ENCODE results near the gene NTN1. TPM values are rescaled to one million over a fixed set of nuclear protein-coding genes. Genes with fewer than 3 reads are reported as not detected.

The NTN1 gene
- total RNA-seq, 3 donors from 2014 or later (not counting 1 experiment from before 2014, with no cell fraction given) = 0.12 to 0.15 (median 0.14) TPM

- no peak overlapping the region for H3K27ac Mint-ChIP-seq
- H3K27me3 ChIP-seq (ENCODE audit: control insufficient read depth, insufficient read depth, low read length) = peaks cover 26% of the 10 kb centered on the region
- H3K4me1 ChIP-seq (ENCODE audit: control insufficient read depth, insufficient read depth, low read length) = peaks cover 15% of the 10 kb centered on the region
- H3K27ac ChIP-seq (ENCODE audit: low read length) = no peak overlapping the region
- no peak overlapping the region for H3K4me3 ChIP-seq (ENCODE audit: low read length)
- TF ChIP-seq CTCF (IDR thresholded peaks at IDR 0.05) = no peak
- WGBS (ENCODE audit: insufficient coverage) = 93% methylated on average over 2 of the region's 2 CpGs
- H3K36me3 Mint-ChIP-seq = no peaks in the 10 kb centered on the region
- no peaks in the 10 kb centered on the region for H3K9me3 Mint-ChIP-seq
- peaks cover 10 to 15% of the 10 kb centered on the region in 2 donors for H3K4me1 Mint-ChIP-seq
- H3K4me3 Mint-ChIP-seq = no peak overlapping the region
- intact Hi-C loops (cut with micrococcal nuclease) = loop anchor here (10.0 kb wide), 1 partner anchor 222 kb away; no protein-coding TSS in a partner anchor
- H3K27me3 Mint-ChIP-seq (ENCODE audit: low read depth in 2 of 2) = peaks cover 62 to 79% of the 10 kb centered on the region in 2 donors
- no peak for DNase-seq
- no peak for ATAC-seq
- no peaks in the 10 kb centered on the region for H3K9me3 ChIP-seq (ENCODE audit: control insufficient read depth, insufficient read depth, low read length)
- H3K36me3 ChIP-seq (ENCODE audit: control insufficient read depth, insufficient read depth, low read length) = no peaks in the 10 kb centered on the region
Measured at GRCh38 chr17:9007052-9007714, 14.1 kb upstream of the NTN1 start.

GRCh38 chr17:9009096-9009495 lies 12.2 kb upstream of the NTN1 start:
- 90% methylated on average over 4 of the region's 4 CpGs for WGBS (ENCODE audit: insufficient coverage)
- Histone ChIP-seq H3K27me3 (ENCODE audit: control insufficient read depth, insufficient read depth, low read length) (peaks cover 17% of the 10 kb centered on the region), H3K4me1 (ENCODE audit: control insufficient read depth, insufficient read depth, low read length) (peaks cover 4% of the 10 kb centered on the region), H3K9me3 (ENCODE audit: control insufficient read depth, insufficient read depth, low read length) (no peaks in the 10 kb centered on the region), H3K27ac (ENCODE audit: low read length) (no peak overlapping the region), H3K4me3 (ENCODE audit: low read length) (no peak overlapping the region), H3K36me3 (ENCODE audit: control insufficient read depth, insufficient read depth, low read length) (no peaks in the 10 kb centered on the region)
- intact Hi-C loops (cut with micrococcal nuclease) = loop anchor here (10.0 kb wide), 1 partner anchor 224 kb away; no protein-coding TSS in a partner anchor
- Mint-ChIP-seq H3K4me3 (no peak overlapping the region), H3K27me3 (ENCODE audit: low read depth in 2 of 2) (peaks cover 58 to 85% of the 10 kb centered on the region in 2 donors), H3K27ac (no peak overlapping the region), H3K4me1 (peaks cover 1% of the 10 kb centered on the region in 2 donors), H3K9me3 (no peaks in the 10 kb centered on the region), H3K36me3 (no peaks in the 10 kb centered on the region)
- DNase-seq = no peak
- ATAC-seq = no peak
- TF ChIP-seq CTCF (IDR thresholded peaks at IDR 0.05) = no peak

GRCh38 chr17:9009737-9010136 lies 11.6 kb upstream of the NTN1 start:
- H3K9me3 Mint-ChIP-seq = no peaks in the 10 kb centered on the region
- DNase-seq = no peak
- H3K36me3 ChIP-seq (ENCODE audit: control insufficient read depth, insufficient read depth, low read length) = no peaks in the 10 kb centered on the region
- no peaks in the 10 kb centered on the region for H3K36me3 Mint-ChIP-seq
- H3K4me3 Mint-ChIP-seq = no peak overlapping the region
- H3K4me1 ChIP-seq (ENCODE audit: control insufficient read depth, insufficient read depth, low read length) = no peaks in the 10 kb centered on the region
- TF ChIP-seq CTCF (IDR thresholded peaks at IDR 0.05) = no peak
- H3K27me3 Mint-ChIP-seq (ENCODE audit: low read depth in 2 of 2) = peaks cover 57 to 85% of the 10 kb centered on the region in 2 donors
- H3K27ac ChIP-seq (ENCODE audit: low read length) = no peak overlapping the region
- H3K27me3 ChIP-seq (ENCODE audit: control insufficient read depth, insufficient read depth, low read length) = peaks cover 10% of the 10 kb centered on the region
- H3K27ac Mint-ChIP-seq = no peak overlapping the region
- H3K4me3 ChIP-seq (ENCODE audit: low read length) = no peak overlapping the region
- no peak for ATAC-seq
- intact Hi-C loops (cut with micrococcal nuclease) = loop anchor here (10.0 kb wide), 1 partner anchor 225 kb away; no protein-coding TSS in a partner anchor
- no peaks in the 10 kb centered on the region for H3K4me1 Mint-ChIP-seq
- no peaks in the 10 kb centered on the region for H3K9me3 ChIP-seq (ENCODE audit: control insufficient read depth, insufficient read depth, low read length)
- WGBS (ENCODE audit: insufficient coverage) = 75% methylated on average over 6 of the region's 6 CpGs

- no peak for TF ChIP-seq CTCF (IDR thresholded peaks at IDR 0.05)
- H3K4me1 ChIP-seq (ENCODE audit: control insufficient read depth, insufficient read depth, low read length) = no peaks in the 10 kb centered on the region
- H3K27ac ChIP-seq (ENCODE audit: low read length) = no peak overlapping the region
- Mint-ChIP-seq H3K27me3 (ENCODE audit: low read depth in 2 of 2) (peaks cover 48 to 74% of the 10 kb centered on the region in 2 donors), H3K4me3 (no peak overlapping the region), H3K36me3 (no peaks in the 10 kb centered on the region), H3K9me3 (no peaks in the 10 kb centered on the region), H3K4me1 (no peaks in the 10 kb centered on the region), H3K27ac (no peak overlapping the region)
- H3K27me3 ChIP-seq (ENCODE audit: control insufficient read depth, insufficient read depth, low read length) = no peaks in the 10 kb centered on the region
- H3K4me3 ChIP-seq (ENCODE audit: low read length) = no peak overlapping the region
- ATAC-seq (no peak), DNase-seq (no peak)
- no peaks in the 10 kb centered on the region for H3K36me3 ChIP-seq (ENCODE audit: control insufficient read depth, insufficient read depth, low read length)
- intact Hi-C loops (cut with micrococcal nuclease) = no loop called here
- H3K9me3 ChIP-seq (ENCODE audit: control insufficient read depth, insufficient read depth, low read length) = no peaks in the 10 kb centered on the region
- 90% methylated on average over 7 of the region's 7 CpGs for WGBS (ENCODE audit: insufficient coverage)
Measured at GRCh38 chr17:9011001-9011400, 10.3 kb upstream of the NTN1 start.

Measured in natural killer cell (primary cell).